GM12878 (cell line): ENCODE results near the gene CDYL2. TPM values are rescaled to one million over a fixed set of nuclear protein-coding genes. Genes with fewer than 3 reads are reported as not detected.

Source experiments
- CEBPZ ChIP-seq: fragments of 150-350 bp; IDR thresholded peaks from 2 replicates; pipeline ENCODE4 v1.6.1; 2016; ENCODE audit warnings: low read depth, low read length
- CUX1 ChIP-seq: IDR thresholded peaks from 2 replicates; pipeline ENCODE4 v1.6.1; 2012; ENCODE audit warnings: improper control_type of control experiment, low read depth, low read length; ENCODE audit not compliant: insufficient replicate concordance
- HCFC1 ChIP-seq: fragments of 150-350 bp; IDR thresholded peaks from 2 replicates; pipeline ENCODE4 v1.6.1; 2014; ENCODE audit warnings: low read length
- polyA plus RNA-seq, 11 experiments: library from polyadenylated mRNA; depleted of rRNA in 4 of 11; unstranded in 6 of 11; stranded (reverse) in 5 of 11; fragments of >200 nt; fragmentation: Nextera tagmentation in 4 of 11; fragmentation: Illumina TruSeq in 1 of 11; extraction: Ambion mirVana in 4 of 11; extraction: Trizol in 1 of 11; gene quantifications; 1 replicate in 1 of 11; 2 replicates in 10 of 11; pipeline versions ENCODE4 v1.2.1 to v1.2.3, GENCODE V29; 2011 to 2016; ENCODE audit warnings: inconsistent platforms in 2 of 11, missing spikeins in 2 of 11, low read depth in 1 of 11
- total RNA-seq, 4 experiments: library from RNA; depleted of rRNA in 3 of 4; stranded (reverse); fragments of >200 nt in 3 of 4; fragmentation: Illumina TruSeq in 1 of 4; extraction: Trizol in 1 of 4; gene quantifications; 2 replicates each; pipeline versions ENCODE4 v1.2.1 to v1.2.3, GENCODE V29; 2013 to 2021

CDYL2 gene
- total and polyA plus RNA-seq, 10 of the 15 experiments (the other 5 are each of a cell fraction or from before 2014, with no cell fraction given) = 0.27 to 22.9 (median 3.9) TPM

- TF ChIP-seq CUX1 (no peak), HCFC1 (no peak), CEBPZ (no peak)
Measured at GRCh38 chr16:80837533-80838147, 33.2 kb upstream of the CDYL2 start (continued).
